Stimulated activated CD8-positive, alpha-beta memory T cell treated with anti-CD3 and anti-CD28 coated beads, Interleukin-7, amount 100 ng/mL, for 4 hours (primary cell): ENCODE measurements around the gene MMP2.

Experiments used
- DNase-seq, 2 donors: peaks; one replicate each; pipeline ENCODE4 v3.0.0-alpha.2; 2020; ENCODE audit warnings: low read depth in 2 of 2

Gene MMP2

GRCh38 chr16:55513616-55514015, 34.6 kb downstream of the MMP2 start:
- DNase-seq: no peak

- DNase-seq: no peak
These were observed 36.1 kb downstream of the MMP2 start for GRCh38 chr16:55515111-55515510.

GRCh38 chr16:55521792-55522191, 42.8 kb downstream of the MMP2 start:
- DNase-seq: no peak

- DNase-seq: no peak
These were observed 47.4 kb downstream of the MMP2 start for GRCh38 chr16:55526441-55526840.

- DNase-seq: no peak
These were observed 48.9 kb downstream of the MMP2 start for GRCh38 chr16:55527885-55528284.

- no peak for DNase-seq
These were observed 50.0 kb downstream of the MMP2 start for GRCh38 chr16:55529018-55529417.

GRCh38 chr16:55530316-55530856, 51.4 kb downstream of the MMP2 start:
- DNase-seq: no peak

GRCh38 chr16:55532227-55532626, 53.2 kb downstream of the MMP2 start:
- DNase-seq: no peak

- no peak for DNase-seq
These were observed 55.8 kb downstream of the MMP2 start for GRCh38 chr16:55534756-55535155.

GRCh38 chr16:55539049-55539448, 60.1 kb downstream of the MMP2 start:
- DNase-seq: no peak

GRCh38 chr16:55539488-55539887, 60.5 kb downstream of the MMP2 start:
- no peak for DNase-seq

GRCh38 chr16:55540221-55540620, 61.2 kb downstream of the MMP2 start:
- no peak for DNase-seq

GRCh38 chr16:55542459-55543082, 63.6 kb downstream of the MMP2 start:
- DNase-seq: no peak

- no peak for DNase-seq
These were observed 64.5 kb downstream of the MMP2 start for GRCh38 chr16:55543472-55543871.

GRCh38 chr16:55552621-55553020, 73.6 kb downstream of the MMP2 start:
- DNase-seq: no peak

GRCh38 chr16:55555436-55555835, 76.4 kb downstream of the MMP2 start:
- no peak for DNase-seq
